Left renal pelvis (tissue), 4 donors: Measurements from ENCODE around the gene SRSF4. TPM values are rescaled to one million over a fixed set of nuclear protein-coding genes. Genes with fewer than 3 reads are reported as not detected.

Source experiments
- DNase-seq, 4 donors: peaks; one replicate each; pipeline ENCODE4 v3.0.0-alpha.2; 2013; ENCODE audit warnings: low read depth in 4 of 4, low spot score in 3 of 4
- polyA plus RNA-seq, 4 donors: library from polyadenylated mRNA; unstranded; fragments of 120-200 nt; gene quantifications; one replicate each; pipeline ENCODE4 v1.2.1, GENCODE V29; 2013; ENCODE audit not compliant: insufficient read length in 4 of 4

SRSF4 gene
- polyA plus RNA-seq, 4 donors: 93.5 to 135 (median 115) TPM

DNA sequence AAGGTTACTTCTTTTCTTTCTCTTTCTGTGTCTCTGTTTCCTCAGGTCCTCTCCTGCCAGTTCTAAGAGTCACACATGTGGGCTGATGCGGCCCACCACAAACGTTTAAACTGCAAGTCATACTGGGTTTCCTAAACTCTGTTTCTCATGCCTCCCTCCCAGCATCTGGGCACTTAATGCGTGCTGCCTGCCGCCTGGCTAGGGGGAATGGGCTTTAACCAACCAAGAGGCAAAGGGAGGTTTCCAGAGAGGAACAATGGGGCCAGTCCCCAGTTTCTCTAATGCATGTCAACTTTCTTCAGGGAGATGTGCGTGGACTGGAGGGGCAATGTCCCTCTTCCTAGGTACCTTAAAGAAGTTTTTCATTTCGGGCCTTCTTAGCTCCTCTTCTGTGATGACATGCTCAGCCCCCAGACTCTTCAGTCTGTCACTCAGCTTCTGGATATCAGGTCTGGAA is 19.9 kb upstream of the SRSF4 start:
- DNase-seq: no peak

DNA sequence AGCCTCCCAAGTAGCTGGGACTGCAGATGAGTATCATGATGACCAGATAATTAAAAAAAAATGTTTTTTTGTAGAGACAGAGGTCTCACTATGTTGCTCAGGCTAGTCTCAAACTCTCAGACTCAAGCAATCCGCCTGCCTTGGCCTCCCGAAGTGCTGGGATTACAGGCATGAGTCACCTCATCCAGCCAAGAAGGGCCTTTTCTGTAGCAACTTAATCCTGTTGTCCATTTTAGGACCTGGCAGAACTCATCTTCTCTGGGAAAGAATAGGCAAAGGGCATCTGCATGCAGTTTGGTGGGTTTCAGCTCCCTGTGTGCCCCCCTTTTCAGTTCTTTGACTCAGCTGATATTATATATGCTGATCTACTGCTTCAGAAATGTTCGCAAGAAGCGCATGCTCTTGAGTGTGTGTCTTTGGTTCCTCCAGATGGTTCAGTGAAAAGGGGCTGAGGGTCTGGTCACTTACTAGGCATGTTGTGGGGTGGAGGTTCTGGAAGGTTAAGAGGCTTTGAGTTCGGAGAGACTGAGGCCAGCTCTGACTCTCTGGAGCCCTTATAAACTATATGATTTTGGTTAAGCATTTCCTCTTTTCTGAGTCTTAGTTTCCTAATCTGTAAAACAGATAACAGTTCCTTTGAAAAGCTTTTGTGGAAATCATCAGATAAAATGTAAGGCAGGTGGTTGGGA is 19.4 kb upstream of the SRSF4 start:
- DNase-seq: no peak

DNA sequence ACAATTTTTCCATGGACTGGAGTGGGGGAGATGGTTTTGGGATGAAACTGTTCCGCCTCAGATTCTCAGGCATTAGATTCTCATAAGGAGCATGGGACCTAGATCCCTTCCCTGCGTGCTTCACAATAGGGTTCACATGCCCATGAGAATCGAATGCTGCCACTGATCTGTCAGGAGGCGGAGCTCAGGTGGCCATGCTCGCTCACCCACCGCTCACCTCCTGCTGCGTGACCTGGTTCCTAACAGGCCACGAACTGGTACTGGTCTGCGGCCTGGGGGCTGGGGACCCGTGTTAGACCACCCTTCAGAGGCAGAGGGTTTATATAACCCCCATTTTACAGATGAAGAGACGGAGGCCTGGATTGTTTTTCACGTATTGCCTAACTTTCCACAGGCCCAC is 16.3 kb upstream of the SRSF4 start:
- DNase-seq: no peak

DNA sequence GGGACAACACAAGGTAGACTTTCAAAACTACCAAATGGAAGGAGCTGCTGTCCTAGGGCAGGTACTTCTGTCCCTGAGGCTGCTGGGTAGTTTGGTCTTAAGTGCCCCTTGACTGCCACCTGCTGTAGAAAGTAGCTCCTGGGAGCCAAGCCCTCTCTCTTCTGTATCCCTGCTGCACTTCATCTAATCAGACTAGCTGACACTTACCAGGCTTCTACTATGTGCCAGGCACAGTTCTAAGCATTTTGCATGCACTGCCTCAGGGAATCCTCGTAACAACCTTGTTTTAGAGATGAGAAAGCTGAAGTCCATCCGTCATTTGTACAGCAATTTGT is 15.9 kb upstream of the SRSF4 start:
- DNase-seq: no peak

DNA sequence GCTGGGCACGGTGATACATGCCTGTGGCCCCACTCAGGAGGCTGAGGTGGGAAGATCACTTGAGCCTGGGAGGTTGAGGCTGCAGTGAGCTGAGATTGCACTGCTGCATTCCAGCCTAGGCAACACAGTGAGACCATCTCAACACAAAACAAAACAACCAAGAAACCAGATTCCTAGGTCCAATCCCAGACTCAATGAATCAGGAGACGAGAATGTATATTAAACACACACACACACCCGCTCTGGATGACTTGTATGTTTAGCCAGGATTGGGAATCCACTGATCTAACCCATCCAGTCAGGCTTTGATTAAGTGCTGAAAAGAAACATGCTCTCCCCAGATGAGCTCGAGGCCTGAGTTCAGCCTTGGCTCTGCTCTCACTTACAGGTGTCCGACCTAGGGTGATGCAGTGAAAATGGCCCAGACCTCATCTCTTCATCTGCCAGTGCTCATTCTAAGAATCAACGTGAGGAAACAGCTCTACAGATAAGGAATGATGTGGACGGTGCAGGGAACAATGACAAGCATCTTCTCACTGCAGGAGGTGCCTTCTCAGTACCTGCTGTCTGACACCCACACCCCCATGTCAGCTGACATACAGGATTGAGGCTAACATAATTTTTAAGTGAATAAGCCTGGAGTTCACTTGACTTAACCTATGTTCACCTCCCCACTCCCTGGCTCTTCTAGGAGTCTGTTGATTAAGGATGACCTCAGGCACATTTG is 15.3 kb upstream of the SRSF4 start:
- no peak for DNase-seq

DNA sequence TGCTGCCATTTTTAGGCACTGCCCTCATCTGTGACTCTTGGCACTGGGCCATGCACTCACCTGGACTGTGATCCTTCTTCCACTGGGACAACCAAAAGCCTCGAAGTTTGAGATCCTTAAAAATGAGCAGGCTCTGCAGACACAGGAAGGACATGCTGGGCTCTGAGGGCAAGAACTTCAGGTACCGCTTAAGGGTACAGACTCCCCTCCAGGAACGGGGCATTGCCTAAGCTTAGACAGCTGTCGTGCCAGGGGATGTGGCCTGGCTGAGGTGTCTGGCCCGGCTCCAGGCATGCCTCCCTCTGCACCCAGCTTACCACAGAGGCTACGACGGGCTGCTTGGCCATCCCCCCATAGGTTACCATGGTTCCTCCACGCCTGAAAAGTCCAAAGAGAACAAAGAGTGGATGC is 14.2 kb upstream of the SRSF4 start:
- no peak for DNase-seq

DNA sequence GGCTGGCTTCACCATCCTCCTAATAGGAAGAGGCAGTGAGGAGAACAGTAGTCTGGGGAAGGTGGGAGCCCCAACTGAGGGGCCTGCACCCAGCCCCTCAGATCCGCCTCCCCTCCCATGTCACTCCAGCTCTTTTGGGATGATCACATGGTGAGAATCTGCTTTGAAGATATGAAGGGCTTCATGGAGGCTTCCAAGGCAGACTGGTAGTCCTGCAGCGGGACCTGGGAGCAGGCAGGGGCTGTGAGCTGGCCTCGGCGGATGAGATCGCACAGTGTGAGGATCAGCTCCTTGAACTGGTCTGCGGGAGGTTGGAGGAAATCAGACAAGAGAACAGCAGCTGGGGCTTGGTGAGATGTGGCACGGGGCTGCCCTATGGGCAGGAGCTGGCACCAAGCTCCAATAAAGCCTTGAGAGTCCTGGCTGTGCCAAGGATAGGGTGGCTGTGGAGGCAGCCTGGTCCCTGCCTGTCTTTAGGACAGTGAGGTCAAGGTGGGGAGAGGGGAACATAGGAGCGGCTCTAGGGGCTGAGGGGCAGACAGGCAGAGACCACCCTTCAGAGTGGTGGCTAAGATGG is 12.3 kb upstream of the SRSF4 start:
- no peak for DNase-seq

DNA sequence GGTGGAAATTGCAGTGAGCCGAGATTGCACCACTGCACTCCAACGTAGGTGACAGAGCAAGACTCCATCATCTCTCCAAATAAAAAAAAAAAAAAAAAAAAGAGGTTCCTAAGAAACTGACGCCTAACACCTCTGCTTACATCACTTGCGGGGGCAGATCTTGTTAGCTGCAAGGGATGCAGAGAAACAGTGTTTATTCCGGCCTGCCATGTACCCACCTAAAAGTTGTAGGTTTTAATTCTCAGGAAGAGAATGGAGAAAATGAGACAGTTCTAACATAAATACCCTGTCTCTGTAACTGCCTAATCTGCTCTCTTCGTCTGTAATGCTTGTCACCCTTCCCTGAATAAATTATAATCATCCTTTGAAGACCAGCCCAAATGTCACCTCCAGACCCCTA is 9.0 kb upstream of the SRSF4 start:
- no peak for DNase-seq

DNA sequence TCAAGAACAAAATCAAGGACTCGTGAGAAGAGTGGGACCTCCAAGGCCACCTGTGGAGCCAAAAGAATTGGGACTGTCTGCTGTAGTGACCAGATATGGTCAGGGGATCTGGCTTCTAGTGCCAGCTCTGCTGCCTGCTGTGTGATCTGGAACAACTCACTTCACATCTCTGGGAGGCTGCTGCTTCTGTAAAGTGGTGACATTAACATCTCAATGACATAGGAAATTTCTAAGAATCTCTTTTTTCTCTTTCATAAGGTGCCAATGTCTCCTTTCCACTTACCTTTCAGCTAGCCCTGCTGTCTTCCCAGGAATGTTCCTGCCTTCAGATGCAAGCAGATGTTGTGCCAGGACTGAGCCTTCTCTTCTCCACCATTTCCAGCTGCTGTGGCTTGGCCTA is 5.0 kb upstream of the SRSF4 start:
- no peak for DNase-seq

DNA sequence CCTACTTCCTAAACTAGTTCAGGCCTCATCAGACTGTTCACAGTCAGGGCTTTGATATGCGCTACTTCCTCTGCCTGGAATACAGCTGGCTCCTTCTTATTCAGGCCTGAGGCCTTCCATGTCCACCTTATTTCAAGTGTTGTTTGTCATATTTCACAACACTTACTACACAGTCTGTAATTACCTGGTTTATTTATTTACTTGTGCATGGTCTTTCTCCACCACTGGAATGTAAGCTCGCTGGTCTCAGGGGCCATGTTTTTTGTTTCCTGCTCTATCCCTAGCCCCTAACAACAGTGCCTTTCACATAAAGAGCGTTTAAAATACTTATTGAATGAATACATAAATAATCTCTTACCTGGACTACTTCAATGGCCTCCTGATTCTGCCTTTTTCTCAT is 4.6 kb upstream of the SRSF4 start:
- no peak for DNase-seq

DNA sequence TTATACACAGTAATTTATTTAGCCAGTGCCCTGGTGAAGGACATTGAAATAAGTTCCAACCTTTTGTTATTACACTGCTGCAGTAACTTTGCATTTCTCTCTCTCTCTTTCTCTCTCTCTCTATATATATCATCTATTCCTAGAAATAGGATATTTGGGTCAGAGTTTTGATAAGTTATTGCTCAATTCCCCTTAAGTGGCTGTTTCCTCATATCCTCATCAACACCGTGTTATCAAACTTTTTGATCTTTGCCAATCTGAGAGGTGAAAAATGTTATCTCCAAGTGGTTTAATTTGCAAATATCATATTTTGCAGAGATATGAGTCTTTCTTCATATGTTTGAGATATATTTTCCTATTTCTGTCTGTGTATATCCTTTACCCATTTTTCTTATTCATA is 1.6 kb upstream of the SRSF4 start:
- no peak for DNase-seq

DNA sequence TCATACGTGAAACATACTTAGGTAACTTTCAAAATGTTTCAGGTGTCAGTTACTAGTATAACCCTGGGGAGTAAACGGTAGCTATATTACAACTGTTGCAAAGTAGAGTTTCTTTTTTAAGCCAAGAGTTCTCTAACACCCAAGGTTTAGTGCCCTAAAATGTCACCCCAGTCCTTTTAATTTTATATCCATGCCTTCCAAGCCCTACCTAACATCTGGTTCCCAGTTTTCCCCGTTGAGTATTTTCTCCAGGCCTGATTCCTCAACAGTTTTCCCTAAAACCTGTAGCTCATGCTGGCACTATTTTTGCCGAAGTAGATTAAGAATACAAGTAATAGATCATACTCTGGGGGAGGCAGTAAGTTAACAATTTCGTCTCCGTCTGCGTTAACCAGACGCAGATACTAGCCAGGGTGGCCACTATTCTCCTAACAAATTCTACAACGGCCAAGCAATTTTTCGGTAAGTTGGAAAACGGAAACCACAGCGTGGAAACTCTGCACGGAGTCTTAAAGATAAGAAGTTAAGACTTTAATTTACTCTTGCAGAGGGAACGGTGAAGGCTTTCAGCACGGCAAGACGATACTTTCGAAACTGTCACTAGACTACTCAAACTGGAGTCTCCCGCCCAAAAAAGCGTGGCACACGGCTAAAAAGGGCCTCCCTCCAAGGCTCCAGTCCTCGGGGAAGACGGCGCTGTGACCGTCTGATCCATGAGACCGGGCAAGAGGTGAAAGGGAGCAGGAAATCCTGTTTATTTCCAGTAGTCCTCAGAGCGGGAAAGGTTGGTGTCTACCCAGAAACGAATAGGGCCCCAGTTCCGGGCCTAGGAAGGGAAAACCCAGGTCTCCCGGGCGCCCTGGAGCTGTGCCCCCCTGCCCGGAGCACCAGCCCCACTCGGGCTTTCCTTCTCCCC is 945 bp downstream of the SRSF4 start:
- no peak for DNase-seq

DNA sequence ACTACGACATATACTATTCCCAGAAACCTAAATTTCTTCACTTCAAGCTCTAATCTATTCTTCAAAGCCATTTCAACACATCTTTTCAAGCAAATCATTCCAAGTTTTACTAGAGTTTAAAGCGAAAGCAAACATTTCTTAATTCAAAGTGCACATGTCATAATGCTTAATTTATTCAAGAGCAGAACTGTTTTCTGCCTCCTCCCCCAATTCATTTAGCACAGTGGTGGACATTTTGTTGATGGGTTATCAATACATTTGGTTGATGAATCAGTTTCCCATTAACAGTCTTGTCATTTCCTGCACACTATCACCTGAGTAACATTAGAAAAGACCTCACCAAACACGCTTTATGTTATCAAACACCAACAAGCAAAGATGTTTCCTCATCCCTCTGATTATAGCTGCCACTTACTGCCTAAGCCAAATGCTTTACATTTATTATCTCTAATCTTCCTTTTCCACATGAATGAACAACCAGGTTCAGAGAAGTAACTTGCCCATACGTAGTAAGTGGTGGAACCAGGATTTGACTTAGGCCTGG is 2.0 kb downstream of the SRSF4 start:
- DNase-seq: no peak

DNA sequence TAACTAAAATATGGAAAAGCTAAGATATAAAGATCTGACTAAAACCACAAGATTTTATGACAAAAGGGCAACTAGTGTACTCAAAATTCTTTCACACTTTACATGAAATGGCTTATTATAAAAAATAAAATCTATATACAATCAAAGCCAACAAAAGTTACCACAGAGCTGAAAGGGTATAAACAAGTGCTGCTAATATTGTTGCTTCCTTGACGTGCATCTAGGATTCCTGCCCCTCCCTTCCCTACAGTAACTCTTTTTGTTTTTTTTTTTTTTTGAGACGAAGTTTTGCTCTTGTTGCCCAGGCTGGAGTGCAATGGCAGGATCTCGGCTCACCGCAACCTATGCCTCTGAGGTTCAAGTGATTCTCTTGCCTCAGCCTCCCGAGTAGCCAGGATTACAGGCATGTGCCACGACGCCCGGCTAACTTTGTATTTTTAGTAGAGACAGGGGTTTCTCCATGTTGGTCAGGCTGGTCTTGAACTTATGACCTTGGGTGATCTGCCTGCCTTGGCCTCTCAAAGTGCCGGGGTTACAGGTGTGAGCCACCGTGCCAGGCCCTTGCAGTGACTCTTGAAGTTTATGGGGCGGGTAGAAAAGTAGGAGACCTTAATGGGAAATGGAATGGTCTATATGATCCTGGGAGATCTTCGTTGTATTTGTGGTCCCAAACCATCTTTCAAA is 4.5 kb downstream of the SRSF4 start:
- DNase-seq: no peak

DNA sequence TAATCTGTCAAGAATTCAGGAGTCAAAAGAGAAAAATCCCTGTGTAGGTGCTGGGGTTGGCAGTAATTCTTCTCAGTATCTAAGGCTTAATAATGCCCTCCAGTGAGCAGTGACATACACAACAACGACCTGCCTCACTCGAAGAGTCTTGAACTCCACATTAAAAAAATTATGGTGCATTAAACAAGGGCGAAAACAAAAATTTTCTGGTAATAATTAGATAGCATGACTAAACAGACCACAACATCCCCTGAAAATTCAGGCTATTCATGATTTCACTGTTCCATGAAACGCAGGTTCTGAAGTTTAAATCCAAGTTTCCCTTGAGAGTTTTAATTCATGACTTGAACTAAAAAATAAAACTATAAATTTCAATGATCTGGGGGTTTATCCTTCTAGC is 5.1 kb downstream of the SRSF4 start:
- DNase-seq: no peak

DNA sequence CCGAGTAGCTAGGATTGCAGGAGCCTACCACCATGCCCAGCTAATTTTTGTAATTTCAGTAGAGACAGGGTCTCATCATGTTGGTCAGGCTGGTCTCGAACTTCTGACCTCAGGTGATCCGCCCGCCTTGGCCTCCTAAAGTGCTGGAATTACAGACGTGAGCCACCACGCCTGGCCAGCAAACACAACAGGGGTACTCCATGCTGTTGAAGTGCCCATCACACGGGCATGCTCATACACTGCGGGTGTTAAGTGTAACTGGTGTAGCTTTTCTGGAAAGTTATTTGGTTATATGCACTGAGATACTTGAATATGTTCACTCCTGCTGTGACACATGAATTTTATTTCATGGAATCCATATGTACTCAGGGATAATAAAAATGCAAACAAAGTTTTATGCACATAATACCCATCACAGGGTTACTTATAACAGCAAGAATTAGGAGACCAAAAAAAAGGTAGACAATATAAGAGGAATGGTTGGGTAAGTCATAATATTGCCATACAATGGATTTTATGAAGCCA is 9.2 kb downstream of the SRSF4 start:
- no peak for DNase-seq

DNA sequence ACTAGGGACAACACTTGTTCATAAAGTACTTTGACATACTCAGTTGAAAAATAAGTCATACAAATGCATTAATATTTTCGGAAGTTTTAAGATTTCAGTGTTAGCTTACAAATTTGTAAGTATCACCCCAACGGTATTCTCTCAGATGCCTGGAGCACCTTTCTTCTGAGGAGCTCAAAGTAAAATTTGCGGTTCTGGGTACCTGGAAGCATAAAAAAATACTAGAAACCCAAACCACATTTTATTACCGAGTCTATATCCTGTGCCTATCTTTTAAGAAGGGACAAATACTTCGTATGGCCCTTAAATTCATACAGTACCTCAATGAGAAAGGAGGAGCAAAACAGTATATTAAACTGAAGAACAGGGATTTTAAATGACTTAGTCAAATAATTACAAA is 10.2 kb downstream of the SRSF4 start:
- no peak for DNase-seq

DNA sequence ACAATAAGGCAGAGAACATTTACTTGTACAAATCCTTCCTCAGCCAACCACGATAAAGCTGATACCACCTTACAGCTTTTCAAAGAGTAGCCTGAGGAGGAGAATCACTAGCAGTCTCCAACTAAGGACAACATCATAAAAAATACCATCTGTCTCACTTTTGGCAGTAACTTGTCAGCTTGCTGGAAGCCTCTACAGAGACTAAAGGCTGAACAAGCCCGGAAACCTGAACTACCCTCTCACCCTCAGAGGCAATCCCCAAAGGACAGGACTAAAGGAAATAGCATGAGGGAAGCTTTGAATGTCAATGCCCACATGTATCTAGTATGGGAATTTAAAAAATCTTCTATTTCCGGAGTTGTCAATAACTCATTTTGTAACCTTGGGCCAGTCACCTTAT is 10.6 kb downstream of the SRSF4 start:
- DNase-seq: no peak

DNA sequence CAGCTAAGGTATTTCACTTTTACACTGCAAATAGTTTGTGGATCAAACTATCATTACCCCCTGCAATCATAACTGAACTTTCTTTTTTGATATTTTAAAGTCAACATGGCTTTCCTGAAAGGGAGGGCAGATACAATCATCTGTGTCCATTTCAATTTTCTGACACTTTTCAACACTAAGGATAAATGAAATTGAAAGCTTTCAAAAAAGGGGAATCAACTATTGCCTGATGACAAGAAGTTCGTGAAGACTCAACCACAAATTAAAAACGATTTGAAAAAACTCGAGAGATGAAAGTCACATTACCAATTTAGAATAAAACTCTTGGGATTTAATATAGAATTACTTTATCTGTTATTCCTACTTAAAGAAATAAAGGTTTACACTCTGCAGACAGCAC is 11.7 kb downstream of the SRSF4 start:
- no peak for DNase-seq

DNA sequence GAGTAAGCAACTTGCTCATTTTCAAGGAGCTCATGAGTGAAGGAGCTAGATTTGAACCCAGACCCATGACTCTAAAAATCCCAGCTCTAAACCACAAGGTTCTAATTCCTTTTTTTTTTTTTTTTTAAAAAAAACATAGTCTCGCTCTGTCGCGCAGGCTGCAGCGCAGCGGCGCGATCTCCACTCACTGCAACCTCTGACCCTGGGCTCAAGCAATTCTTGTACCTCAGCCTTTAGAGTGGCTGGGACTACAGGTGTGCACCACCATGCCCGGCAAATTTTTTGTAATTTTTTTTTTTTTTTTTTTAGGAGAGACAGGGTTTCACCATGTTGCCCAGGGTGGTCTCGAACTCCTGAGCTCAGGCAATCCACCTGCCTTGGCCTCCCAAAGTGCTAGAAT is 13.8 kb downstream of the SRSF4 start:
- DNase-seq: no peak
